Measurements from ENCODE around the gene CAB39.

- TF ChIP-seq POLR2A (IDR thresholded peaks at IDR 0.05; ENCODE audit: low read length) (no peak), GATA1 (IDR thresholded peaks at IDR 0.05; ENCODE audit: low read depth, low read length) (no peak)
Observed at GRCh38 chr2:230781130-230781797, 68.6 kb downstream of the CAB39 start.
